ENCODE measurements around the gene MPP3.

The MPP3 gene

DNA sequence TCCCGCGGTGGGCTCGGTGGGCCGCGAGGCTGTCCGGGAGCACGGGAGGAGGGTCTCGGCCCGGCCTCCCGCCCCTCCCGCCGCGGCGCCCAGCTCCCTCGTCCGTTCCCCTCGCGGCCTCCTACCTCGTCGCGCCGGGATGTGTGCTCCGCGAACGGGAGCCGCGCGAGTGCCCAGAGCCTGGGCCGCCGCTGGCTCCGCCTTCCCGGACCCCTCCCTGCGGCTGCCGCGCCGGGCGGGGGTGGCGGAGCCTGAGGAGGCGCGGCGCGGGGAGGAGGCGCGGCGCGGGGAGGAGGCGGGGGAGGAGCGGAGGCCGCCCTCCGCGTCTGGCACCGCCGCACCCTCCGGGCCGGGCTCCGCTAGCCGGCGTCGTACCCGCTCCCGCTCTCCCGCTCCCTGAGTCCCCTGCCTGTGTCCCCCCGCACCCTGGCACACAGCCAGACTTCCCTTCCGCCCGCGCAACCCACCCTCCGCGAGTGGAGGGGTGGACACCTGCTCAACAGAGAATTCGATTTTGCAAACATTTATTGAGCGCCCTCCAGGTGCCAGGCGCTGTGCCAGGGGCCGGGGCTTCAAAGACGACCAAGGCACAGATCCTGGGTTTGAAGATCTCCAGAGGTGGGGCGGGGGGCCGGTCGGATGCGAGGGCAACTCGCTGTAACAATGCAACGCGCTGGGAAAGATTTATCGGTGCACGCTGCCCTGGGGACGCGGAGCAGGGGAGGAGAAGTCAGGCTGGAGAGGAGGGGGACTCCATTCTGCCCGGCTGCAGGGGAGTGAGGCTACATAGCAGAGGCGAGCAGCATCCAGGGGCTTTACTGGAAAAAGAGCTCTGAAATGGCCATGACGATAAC lies at the start of gene MPP3 (continued):
- TF ChIP-seq ZNF155 (tag by site-specific recombination; IDR thresholded peaks at IDR 0.05) (no peak), ZNF501 (tag by site-specific recombination; IDR thresholded peaks at IDR 0.05) (0 out of 2 replicates have a peak, but pooled peaks have one; percentile 59), ZNF140 (tag by site-specific recombination; IDR thresholded peaks at IDR 0.05) (no peak), ZNF239 (tag by site-specific recombination; IDR thresholded peaks at IDR 0.05) (no peak), ZNF571 (tag by site-specific recombination; IDR thresholded peaks at IDR 0.05) (no peak), ZFP41 (tag by site-specific recombination; IDR thresholded peaks at IDR 0.05; ENCODE audit: borderline replicate concordance) (no peak), KLF7 (tag by site-specific recombination; IDR thresholded peaks at IDR 0.05; ENCODE audit: borderline replicate concordance) (no peak), TCF7L2 (IDR thresholded peaks at IDR 0.05; ENCODE audit: borderline replicate concordance, low read depth, low read length) (no peak), ZNF555 (tag by site-specific recombination; conservative IDR thresholded peaks at IDR 0.05) (no peak), ZFHX2 (tag by site-specific recombination; conservative IDR thresholded peaks at IDR 0.05) (peak; percentile 87), ZNF112 (tag by site-specific recombination; IDR thresholded peaks at IDR 0.05) (no peak), SP2 (tag by site-specific recombination; IDR thresholded peaks at IDR 0.05) (peak; percentile 9; the same call in 1 of the 2 replicates), ZNF175 (tag by site-specific recombination; IDR thresholded peaks at IDR 0.05) (no peak), ZSCAN30 (tag by site-specific recombination; IDR thresholded peaks at IDR 0.05) (peak; percentile 31; the same call in 1 of the 2 replicates), ZNF626 (tag by site-specific recombination; IDR thresholded peaks at IDR 0.05) (no peak), MZF1 (tag by site-specific recombination; IDR thresholded peaks at IDR 0.05; ENCODE audit: borderline replicate concordance) (no peak), SP3 (tag by site-specific recombination; IDR thresholded peaks at IDR 0.05) (no peak), ZNF658 (tag by site-specific recombination; IDR thresholded peaks at IDR 0.05) (no peak), ZNF302 (tag by site-specific recombination; IDR thresholded peaks at IDR 0.05; ENCODE audit: low read depth) (no peak), MEIS1 (CRISPR knock-in tag; IDR thresholded peaks at IDR 0.05; ENCODE audit: borderline replicate concordance) (no peak)
- TF ChIP-seq, protein P1, sequence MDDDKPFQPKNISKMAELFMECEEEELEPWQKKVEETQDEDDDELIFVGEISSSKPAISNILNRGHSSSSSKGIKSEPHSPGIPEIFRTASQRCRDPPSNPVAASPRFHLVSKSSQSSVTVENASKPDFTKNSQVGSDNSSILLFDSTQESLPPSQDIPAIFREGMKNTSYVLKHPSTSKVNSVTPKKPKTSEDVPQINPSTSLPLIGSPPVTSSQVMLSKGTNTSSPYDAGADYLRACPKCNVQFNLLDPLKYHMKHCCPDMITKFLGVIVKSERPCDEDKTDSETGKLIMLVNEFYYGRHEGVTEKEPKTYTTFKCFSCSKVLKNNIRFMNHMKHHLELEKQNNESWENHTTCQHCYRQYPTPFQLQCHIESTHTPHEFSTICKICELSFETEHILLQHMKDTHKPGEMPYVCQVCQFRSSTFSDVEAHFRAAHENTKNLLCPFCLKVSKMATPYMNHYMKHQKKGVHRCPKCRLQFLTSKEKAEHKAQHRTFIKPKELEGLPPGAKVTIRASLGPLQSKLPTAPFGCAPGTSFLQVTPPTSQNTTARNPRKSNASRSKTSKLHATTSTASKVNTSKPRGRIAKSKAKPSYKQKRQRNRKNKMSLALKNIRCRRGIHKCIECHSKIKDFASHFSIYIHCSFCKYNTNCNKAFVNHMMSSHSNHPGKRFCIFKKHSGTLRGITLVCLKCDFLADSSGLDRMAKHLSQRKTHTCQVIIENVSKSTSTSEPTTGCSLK (tag by site-specific recombination; IDR thresholded peaks at IDR 0.05): no peak
- TF ChIP-seq, protein P2, sequence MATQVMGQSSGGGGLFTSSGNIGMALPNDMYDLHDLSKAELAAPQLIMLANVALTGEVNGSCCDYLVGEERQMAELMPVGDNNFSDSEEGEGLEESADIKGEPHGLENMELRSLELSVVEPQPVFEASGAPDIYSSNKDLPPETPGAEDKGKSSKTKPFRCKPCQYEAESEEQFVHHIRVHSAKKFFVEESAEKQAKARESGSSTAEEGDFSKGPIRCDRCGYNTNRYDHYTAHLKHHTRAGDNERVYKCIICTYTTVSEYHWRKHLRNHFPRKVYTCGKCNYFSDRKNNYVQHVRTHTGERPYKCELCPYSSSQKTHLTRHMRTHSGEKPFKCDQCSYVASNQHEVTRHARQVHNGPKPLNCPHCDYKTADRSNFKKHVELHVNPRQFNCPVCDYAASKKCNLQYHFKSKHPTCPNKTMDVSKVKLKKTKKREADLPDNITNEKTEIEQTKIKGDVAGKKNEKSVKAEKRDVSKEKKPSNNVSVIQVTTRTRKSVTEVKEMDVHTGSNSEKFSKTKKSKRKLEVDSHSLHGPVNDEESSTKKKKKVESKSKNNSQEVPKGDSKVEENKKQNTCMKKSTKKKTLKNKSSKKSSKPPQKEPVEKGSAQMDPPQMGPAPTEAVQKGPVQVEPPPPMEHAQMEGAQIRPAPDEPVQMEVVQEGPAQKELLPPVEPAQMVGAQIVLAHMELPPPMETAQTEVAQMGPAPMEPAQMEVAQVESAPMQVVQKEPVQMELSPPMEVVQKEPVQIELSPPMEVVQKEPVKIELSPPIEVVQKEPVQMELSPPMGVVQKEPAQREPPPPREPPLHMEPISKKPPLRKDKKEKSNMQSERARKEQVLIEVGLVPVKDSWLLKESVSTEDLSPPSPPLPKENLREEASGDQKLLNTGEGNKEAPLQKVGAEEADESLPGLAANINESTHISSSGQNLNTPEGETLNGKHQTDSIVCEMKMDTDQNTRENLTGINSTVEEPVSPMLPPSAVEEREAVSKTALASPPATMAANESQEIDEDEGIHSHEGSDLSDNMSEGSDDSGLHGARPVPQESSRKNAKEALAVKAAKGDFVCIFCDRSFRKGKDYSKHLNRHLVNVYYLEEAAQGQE (tag by site-specific recombination; IDR thresholded peaks at IDR 0.05): no peak
- TF ChIP-seq, protein P3, sequence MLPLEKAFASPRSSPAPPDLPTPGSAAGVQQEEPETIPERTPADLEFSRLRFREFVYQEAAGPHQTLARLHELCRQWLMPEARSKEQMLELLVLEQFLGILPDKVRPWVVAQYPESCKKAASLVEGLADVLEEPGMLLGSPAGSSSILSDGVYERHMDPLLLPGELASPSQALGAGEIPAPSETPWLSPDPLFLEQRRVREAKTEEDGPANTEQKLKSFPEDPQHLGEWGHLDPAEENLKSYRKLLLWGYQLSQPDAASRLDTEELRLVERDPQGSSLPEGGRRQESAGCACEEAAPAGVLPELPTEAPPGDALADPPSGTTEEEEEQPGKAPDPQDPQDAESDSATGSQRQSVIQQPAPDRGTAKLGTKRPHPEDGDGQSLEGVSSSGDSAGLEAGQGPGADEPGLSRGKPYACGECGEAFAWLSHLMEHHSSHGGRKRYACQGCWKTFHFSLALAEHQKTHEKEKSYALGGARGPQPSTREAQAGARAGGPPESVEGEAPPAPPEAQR (tag by site-specific recombination; IDR thresholded peaks at IDR 0.05): no peak
- TF ChIP-seq, protein P4, sequence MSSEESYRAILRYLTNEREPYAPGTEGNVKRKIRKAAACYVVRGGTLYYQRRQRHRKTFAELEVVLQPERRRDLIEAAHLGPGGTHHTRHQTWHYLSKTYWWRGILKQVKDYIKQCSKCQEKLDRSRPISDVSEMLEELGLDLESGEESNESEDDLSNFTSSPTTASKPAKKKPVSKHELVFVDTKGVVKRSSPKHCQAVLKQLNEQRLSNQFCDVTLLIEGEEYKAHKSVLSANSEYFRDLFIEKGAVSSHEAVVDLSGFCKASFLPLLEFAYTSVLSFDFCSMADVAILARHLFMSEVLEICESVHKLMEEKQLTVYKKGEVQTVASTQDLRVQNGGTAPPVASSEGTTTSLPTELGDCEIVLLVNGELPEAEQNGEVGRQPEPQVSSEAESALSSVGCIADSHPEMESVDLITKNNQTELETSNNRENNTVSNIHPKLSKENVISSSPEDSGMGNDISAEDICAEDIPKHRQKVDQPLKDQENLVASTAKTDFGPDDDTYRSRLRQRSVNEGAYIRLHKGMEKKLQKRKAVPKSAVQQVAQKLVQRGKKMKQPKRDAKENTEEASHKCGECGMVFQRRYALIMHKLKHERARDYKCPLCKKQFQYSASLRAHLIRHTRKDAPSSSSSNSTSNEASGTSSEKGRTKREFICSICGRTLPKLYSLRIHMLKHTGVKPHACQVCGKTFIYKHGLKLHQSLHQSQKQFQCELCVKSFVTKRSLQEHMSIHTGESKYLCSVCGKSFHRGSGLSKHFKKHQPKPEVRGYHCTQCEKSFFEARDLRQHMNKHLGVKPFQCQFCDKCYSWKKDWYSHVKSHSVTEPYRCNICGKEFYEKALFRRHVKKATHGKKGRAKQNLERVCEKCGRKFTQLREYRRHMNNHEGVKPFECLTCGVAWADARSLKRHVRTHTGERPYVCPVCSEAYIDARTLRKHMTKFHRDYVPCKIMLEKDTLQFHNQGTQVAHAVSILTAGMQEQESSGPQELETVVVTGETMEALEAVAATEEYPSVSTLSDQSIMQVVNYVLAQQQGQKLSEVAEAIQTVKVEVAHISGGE (tag by site-specific recombination; conservative IDR thresholded peaks at IDR 0.05; ENCODE audit: low read depth): peak; percentile 67
- TF ChIP-seq, protein P5, sequence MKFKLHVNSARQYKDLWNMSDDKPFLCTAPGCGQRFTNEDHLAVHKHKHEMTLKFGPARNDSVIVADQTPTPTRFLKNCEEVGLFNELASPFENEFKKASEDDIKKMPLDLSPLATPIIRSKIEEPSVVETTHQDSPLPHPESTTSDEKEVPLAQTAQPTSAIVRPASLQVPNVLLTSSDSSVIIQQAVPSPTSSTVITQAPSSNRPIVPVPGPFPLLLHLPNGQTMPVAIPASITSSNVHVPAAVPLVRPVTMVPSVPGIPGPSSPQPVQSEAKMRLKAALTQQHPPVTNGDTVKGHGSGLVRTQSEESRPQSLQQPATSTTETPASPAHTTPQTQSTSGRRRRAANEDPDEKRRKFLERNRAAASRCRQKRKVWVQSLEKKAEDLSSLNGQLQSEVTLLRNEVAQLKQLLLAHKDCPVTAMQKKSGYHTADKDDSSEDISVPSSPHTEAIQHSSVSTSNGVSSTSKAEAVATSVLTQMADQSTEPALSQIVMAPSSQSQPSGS (tag by site-specific recombination; IDR thresholded peaks at IDR 0.05; ENCODE audit: low read depth): no peak
- TF ChIP-seq, protein P6, sequence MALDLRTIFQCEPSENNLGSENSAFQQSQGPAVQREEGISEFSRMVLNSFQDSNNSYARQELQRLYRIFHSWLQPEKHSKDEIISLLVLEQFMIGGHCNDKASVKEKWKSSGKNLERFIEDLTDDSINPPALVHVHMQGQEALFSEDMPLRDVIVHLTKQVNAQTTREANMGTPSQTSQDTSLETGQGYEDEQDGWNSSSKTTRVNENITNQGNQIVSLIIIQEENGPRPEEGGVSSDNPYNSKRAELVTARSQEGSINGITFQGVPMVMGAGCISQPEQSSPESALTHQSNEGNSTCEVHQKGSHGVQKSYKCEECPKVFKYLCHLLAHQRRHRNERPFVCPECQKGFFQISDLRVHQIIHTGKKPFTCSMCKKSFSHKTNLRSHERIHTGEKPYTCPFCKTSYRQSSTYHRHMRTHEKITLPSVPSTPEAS (tag by site-specific recombination; IDR thresholded peaks at IDR 0.05): no peak
